ENCODE measurements around the gene MVD.

The MVD gene

GRCh38 chr16:88692861-88693260, 30.0 kb upstream of the MVD start:
- Mint-ChIP-seq H3K4me1 (ENCODE audit: low read depth) (peaks cover 30% of the 10 kb centered on the region), H3K27ac (peak overlapping the region; percentile 69), H3K36me3 (ENCODE audit: low read depth) (peaks cover 7% of the 10 kb centered on the region), H3K4me3 (peak overlapping the region; percentile 71), H3K9me3 (no peaks in the 10 kb centered on the region), H3K27me3 (ENCODE audit: low read depth) (no peaks in the 10 kb centered on the region)
- DNase-seq (ENCODE audit: low spot score): no peak

GRCh38 chr16:88691924-88692560, 29.2 kb upstream of the MVD start:
- Mint-ChIP-seq H3K27me3 (ENCODE audit: low read depth) (no peaks in the 10 kb centered on the region), H3K36me3 (ENCODE audit: low read depth) (peaks cover 2% of the 10 kb centered on the region), H3K27ac (peak overlapping the region; percentile 78), H3K9me3 (no peaks in the 10 kb centered on the region), H3K4me3 (peak overlapping the region; percentile 71), H3K4me1 (ENCODE audit: low read depth) (peaks cover 26% of the 10 kb centered on the region)
- no peak for DNase-seq (ENCODE audit: low spot score)

GRCh38 chr16:88691129-88691813, 28.4 kb upstream of the MVD start:
- Mint-ChIP-seq H3K27ac (peak overlapping the region; percentile 72), H3K4me1 (ENCODE audit: low read depth) (peaks cover 26% of the 10 kb centered on the region), H3K9me3 (no peaks in the 10 kb centered on the region), H3K36me3 (ENCODE audit: low read depth) (peaks cover 2% of the 10 kb centered on the region), H3K4me3 (peak overlapping the region; percentile 71), H3K27me3 (ENCODE audit: low read depth) (no peaks in the 10 kb centered on the region)
- no peak for DNase-seq (ENCODE audit: low spot score)

GRCh38 chr16:88690341-88691128, 27.6 kb upstream of the MVD start:
- Mint-ChIP-seq H3K9me3 (no peaks in the 10 kb centered on the region), H3K4me3 (peak overlapping the region; percentile 16), H3K27me3 (ENCODE audit: low read depth) (no peaks in the 10 kb centered on the region), H3K4me1 (ENCODE audit: low read depth) (peaks cover 26% of the 10 kb centered on the region), H3K27ac (peak overlapping the region; percentile 72), H3K36me3 (ENCODE audit: low read depth) (peaks cover 2% of the 10 kb centered on the region)
- no peak for DNase-seq (ENCODE audit: low spot score)

- Mint-ChIP-seq H3K27ac (no peak overlapping the region), H3K9me3 (no peaks in the 10 kb centered on the region), H3K36me3 (ENCODE audit: low read depth) (no peaks in the 10 kb centered on the region), H3K27me3 (ENCODE audit: low read depth) (no peaks in the 10 kb centered on the region), H3K4me1 (ENCODE audit: low read depth) (peaks cover 30% of the 10 kb centered on the region), H3K4me3 (no peak overlapping the region)
- DNase-seq (ENCODE audit: low spot score): no peak
Measured at GRCh38 chr16:88688013-88688778, 25.3 kb upstream of the MVD start.

GRCh38 chr16:88687676-88688012, 24.8 kb upstream of the MVD start:
- no peak overlapping the region for H3K27ac Mint-ChIP-seq
- H3K4me1 Mint-ChIP-seq (ENCODE audit: low read depth): peaks cover 25% of the 10 kb centered on the region
- H3K36me3 Mint-ChIP-seq (ENCODE audit: low read depth): no peaks in the 10 kb centered on the region
- H3K9me3 Mint-ChIP-seq: no peaks in the 10 kb centered on the region
- no peak overlapping the region for H3K4me3 Mint-ChIP-seq
- no peaks in the 10 kb centered on the region for H3K27me3 Mint-ChIP-seq (ENCODE audit: low read depth)
- no peak for DNase-seq (ENCODE audit: low spot score)

- Mint-ChIP-seq H3K27me3 (ENCODE audit: low read depth) (no peaks in the 10 kb centered on the region), H3K36me3 (ENCODE audit: low read depth) (peaks cover 1% of the 10 kb centered on the region), H3K4me1 (ENCODE audit: low read depth) (peaks cover 25% of the 10 kb centered on the region), H3K9me3 (no peaks in the 10 kb centered on the region), H3K4me3 (peak overlapping the region; percentile 27), H3K27ac (no peak overlapping the region)
- DNase-seq (ENCODE audit: low spot score): no peak
Measured at GRCh38 chr16:88687254-88687576, 24.3 kb upstream of the MVD start.

- DNase-seq (ENCODE audit: low spot score): peak; percentile 90
- no peak within 1 kb of the TSS for H3K27ac Mint-ChIP-seq
Measured at GRCh38 chr16:88686439-88687253, 23.8 kb upstream of the MVD start, which contains the start of gene SNAI3. Gene SNAI3 (minus strand): TSS chr16:88686507. CDS start chr16:88686406, 101 bp downstream.

GRCh38 chr16:88686062-88686438, 23.2 kb upstream of the MVD start:
- Mint-ChIP-seq H3K36me3 (ENCODE audit: low read depth) (peaks cover 3% of the 10 kb centered on the region), H3K9me3 (no peaks in the 10 kb centered on the region), H3K4me1 (ENCODE audit: low read depth) (peaks cover 28% of the 10 kb centered on the region), H3K27ac (no peak overlapping the region), H3K27me3 (ENCODE audit: low read depth) (no peaks in the 10 kb centered on the region), H3K4me3 (peak overlapping the region; percentile 77)
- no peak for DNase-seq (ENCODE audit: low spot score)

More at GRCh38 chr16:88686439-88687253, 23.8 kb upstream of the MVD start, which contains the start of gene SNAI3:
- Mint-ChIP-seq H3K27me3 (ENCODE audit: low read depth) (no peaks in the 10 kb centered on the region), H3K4me1 (ENCODE audit: low read depth) (peaks cover 26% of the 10 kb centered on the region), H3K9me3 (no peaks in the 10 kb centered on the region), H3K4me3 (peak within 1 kb of the TSS; percentile 77), H3K36me3 (ENCODE audit: low read depth) (peaks cover 2% of the 10 kb centered on the region)

- H3K4me3 Mint-ChIP-seq: peak overlapping the region; percentile 77
- no peaks in the 10 kb centered on the region for H3K27me3 Mint-ChIP-seq (ENCODE audit: low read depth)
- H3K9me3 Mint-ChIP-seq: no peaks in the 10 kb centered on the region
- peaks cover 26% of the 10 kb centered on the region for H3K4me1 Mint-ChIP-seq (ENCODE audit: low read depth)
- H3K27ac Mint-ChIP-seq: no peak overlapping the region
- H3K36me3 Mint-ChIP-seq (ENCODE audit: low read depth): peaks cover 7% of the 10 kb centered on the region
- DNase-seq (ENCODE audit: low spot score): no peak
Measured at GRCh38 chr16:88685156-88686061, 22.5 kb upstream of the MVD start.

- peaks cover 24% of the 10 kb centered on the region for H3K4me1 Mint-ChIP-seq (ENCODE audit: low read depth)
- no peak overlapping the region for H3K27ac Mint-ChIP-seq
- H3K4me3 Mint-ChIP-seq: peak overlapping the region; percentile 77
- DNase-seq (ENCODE audit: low spot score): no peak
- no peaks in the 10 kb centered on the region for H3K27me3 Mint-ChIP-seq (ENCODE audit: low read depth)
- H3K9me3 Mint-ChIP-seq: no peaks in the 10 kb centered on the region
- peaks cover 7% of the 10 kb centered on the region for H3K36me3 Mint-ChIP-seq (ENCODE audit: low read depth)
Measured at GRCh38 chr16:88684569-88685155, 21.8 kb upstream of the MVD start.
